GM18505 (cell line): ENCODE data around the gene OR2W1.

Experiments
- ATAC-seq: cut with Tn5 transposase; IDR thresholded peaks from one replicate; pipeline ENCODE4 v1.9.1; 2021; ENCODE audit not compliant: unreplicated experiment
- POLR2A ChIP-seq: IDR thresholded peaks from 4 replicates; pipeline ENCODE4 v1.6.1; 2011; ENCODE audit warnings: borderline replicate concordance; ENCODE audit not compliant: insufficient read depth, insufficient read length; ENCODE audit errors: extremely low read depth

The OR2W1 gene

DNA sequence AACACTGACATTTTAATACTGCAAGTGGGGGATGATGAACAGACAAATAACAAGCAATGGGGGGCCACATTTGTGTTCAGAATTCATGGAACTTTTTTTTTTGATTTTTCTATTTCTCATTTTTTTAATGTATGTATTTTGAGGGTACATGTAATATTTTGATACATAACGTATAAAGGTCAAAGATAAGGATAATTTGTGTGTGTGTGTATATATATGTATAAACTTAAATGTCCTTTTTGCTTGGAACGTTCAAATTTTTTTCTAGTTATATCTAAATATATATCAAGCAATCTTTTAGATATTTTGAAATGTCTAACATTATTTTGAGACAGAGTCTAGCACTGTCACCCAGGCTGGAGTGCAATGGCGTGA is 27.6 kb downstream of the OR2W1 start:
- no peak for ATAC-seq
- no peak for TF ChIP-seq POLR2A

DNA sequence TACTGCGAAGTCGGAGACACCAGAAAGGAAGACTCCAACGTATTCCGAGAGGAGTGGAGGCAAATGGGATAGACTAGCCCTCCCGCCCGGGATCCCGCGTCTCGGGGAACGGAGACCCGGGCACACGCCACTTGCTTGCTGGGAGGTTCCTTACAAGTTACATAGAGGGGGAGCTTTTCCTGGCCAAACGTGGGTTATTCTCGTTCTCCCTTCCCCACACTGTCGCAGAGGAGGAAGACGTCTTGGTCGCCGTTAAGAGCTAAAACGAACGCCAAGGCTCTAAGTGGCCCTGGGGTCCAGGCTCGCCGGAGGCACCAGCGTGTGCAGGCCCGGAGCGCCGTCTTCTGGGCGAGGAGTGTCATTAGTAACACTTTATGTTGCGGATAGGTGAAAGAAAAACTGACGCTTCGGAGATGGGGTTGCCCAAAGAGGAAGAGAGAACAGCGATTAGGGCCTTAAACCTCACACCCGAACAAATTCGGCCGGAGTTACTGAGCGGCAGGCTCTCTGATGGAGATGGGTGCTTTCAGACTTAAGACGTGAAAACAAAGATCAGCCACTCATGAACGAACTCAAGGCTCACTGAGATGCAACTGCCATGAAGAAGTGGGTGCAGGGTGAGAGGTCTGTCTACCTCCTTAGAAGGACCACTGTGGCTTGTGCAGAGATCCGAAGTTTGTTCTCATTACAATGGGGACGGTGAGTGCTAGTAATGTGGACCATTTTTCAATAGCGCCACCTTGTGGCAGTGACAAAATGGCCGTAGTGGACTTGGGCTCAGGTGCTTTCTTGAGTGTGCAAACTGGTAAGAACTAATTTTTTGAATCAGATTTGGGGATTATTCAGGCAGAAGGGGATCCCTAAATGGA is 28.2 kb downstream of the OR2W1 start:
- TF ChIP-seq POLR2A = no peak
- ATAC-seq = peak; percentile 66

DNA sequence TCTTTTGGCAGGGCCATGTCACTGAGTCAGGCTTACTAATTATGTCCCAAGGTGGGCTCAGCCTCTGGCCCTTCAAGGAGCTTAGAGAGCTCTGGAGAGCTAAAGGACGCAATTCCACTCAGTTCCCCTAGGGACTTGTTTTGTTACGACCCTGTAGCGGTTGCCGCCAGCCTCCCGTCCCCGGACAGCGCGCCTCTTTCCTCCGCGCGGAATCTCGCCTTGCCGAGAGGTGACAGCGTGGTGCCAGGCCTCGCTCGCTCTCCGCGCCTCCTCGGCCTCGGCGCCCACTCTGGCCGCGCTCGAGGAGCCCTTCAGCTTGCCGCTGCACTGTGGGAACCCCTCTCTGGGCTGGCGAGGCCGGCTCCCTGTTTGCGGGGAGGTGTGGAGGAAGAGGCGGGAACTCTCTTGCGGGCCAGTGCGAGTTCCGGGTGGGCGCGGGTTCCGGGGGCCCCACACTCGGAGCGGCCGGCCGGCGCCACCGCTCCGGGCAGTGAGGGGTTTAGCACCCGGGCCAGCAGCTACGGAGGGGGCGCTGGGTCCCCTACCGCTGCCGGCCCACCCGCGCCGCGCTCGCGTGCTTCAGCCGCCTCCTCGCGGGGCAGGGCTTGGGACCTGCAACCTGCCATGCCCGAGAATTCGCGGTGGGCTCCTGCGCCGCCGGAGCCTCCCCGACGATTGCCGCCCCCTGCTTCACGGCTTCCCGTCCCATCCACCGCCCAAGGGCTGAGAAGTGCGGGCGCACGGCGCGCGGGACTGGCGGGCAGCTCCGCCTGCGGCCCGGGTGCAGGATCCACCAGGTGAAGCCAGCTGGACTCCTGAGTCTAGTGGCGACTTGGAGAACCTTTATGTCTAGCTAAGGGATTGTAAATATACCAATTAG is 30.0 kb downstream of the OR2W1 start:
- TF ChIP-seq POLR2A = no peak
- no peak for ATAC-seq

DNA sequence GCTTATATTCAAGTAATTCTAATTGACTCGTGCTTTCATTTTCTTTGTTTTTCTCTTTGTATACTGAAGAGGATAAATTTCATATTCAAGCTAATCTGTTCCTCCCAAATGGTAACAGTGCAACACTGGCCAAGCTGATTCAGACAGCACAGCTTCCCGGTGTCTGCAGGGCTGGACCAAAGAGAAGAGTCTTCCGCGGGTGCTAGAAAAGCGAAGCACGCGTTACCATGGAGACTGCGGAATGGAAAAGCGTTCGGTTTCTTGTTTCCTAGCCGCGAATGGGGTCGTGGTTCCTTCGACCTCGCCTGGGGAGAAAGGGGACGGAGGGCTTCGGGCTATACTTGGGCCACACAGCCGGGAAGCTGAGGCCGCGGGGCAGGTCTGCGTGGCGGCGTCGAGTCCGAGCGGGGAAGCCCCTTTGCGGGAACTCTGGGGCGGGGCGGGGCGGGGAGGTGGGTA is 33.7 kb downstream of the OR2W1 start:
- no peak for TF ChIP-seq POLR2A
- no peak for ATAC-seq

DNA sequence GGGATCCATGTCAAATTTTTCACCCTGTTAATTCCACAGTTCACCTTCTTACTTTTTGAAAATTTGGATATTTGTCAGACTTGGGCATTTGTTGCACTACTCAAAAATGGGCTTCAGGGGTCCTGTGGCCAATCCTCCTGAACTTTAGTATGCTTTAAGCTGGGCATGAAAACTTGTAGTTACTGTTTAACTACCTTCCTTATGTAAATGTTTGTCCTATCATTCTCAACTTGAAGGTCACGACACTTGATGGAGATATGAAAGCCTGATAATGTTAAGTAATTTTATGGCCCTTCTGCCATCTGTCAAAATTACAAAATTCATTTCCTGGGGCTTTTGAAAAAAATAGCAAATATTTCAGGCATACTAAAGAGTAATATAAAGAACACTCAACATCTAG is 35.6 kb downstream of the OR2W1 start:
- ATAC-seq = no peak

DNA sequence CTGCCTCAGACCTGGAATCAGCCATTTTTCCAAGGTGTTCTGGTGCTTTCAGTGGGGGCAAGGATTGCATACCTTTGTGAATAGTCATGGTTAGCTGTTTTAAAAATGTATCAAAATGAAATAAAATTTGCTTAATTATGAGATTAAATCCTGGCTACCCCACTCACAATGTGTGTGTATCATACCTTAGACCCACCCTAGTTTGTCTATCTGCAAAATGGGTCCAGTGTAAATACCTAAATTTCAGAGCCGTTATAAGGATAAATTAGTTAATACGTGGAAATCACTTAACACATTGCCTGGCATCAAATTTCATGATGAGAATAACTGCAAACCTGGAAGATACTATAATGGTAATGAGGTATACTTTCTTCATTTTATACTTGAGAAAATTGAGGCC is 36.9 kb downstream of the OR2W1 start:
- TF ChIP-seq POLR2A = no peak
- ATAC-seq = no peak

More for the DNA sequence above, 35.6 kb downstream of the OR2W1 start:
- no peak for TF ChIP-seq POLR2A

DNA sequence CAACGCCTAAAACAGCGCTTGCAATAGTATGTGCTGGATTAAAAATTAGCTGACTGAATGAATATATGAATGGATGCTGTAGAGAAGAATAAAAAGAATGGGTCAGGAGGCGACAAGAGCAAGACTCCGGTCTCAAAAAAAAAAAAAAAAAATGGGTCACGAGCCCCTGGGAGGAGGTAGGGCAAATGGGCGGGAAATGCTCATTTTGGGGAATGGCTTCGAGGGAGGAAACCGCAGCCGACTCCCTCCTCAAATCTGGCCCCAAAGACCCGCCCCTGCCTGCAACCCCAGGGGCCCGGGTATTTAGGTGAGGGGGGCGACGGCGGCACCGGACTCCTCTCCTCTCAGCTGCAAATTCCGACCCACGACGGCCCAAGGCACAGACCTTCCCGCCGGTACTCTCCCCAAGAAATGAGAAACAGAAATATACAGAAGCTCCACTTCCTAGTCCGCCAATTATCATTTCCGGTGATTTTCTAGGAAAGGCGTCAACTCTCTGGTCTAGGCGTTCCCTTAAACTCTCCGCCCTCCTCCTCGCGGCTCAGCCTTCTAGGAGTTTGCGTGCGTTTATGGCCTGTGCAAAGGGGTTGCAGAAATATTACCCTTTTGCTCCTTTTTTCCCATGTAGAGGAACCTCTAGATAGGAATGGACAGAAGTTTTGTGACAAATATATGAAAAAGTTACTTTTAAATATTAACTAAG is 39.6 kb downstream of the OR2W1 start, which contains the start of gene ZNF311:
ZNF311 (minus strand) TSS at position 133 of the 703 bp plus-strand sequence. CDS start 1,361 bp downstream, outside the sequence.
- no peak for TF ChIP-seq POLR2A
- ATAC-seq = no peak

DNA sequence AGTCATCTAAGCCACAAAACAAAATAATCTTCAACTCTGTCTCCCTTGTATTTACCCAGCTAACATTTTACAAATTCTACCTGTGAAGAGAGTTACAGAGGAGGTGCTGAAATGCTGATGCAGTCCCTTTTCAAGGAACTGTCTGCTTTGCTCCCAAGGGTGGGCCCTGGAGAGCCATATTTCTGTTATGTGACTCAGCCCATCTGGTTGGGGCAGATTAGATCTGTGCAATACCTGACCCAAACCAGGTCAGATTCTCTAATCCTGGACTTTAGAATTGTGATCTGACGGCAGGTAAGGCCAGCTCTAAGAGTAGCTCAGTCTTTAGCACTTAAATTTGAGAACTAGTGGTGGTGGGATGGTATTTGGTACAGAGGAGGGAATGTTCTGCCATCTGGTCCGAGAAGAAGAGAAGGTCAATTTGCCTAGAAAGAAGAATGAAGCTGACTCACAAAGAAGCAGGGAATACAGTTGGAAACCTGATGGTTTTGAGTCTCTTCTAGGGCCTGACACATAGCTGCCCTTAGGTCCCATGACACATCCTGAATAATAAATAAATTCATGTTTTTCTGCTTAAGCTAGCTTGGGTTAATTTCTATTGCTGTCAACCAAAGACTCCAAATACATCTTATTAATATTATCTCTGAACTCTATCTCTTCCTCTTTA is 48.0 kb downstream of the OR2W1 start:
- TF ChIP-seq POLR2A = no peak
- no peak for ATAC-seq

DNA sequence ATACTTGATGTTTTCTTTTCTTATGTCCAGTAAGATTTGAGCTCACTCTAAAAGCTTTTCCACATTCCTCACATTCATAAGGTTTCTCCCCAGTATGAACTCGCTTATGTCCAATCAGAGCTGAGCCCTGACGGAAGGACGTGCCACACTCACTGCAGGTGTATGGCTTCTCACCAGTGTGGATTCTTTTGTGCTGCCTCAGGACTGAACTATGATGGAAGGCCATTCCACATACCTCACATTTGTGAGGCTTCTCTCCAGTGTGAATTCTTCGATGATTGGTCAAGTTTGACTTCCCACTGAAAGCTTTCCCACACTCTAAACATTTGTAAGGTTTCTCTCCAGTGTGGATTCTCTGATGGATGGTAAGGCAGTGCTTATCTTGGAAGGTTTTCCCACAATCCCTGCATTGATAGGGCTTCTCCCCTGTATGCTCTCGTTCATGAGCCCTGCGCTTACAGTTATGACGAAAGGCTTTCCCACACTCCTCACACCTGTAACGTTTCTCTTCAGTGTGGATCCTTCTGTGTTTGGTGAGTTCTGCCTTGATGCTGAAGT is 49.8 kb downstream of the OR2W1 start:
- ATAC-seq = no peak

More for the DNA sequence above, 49.8 kb downstream of the OR2W1 start:
- no peak for TF ChIP-seq POLR2A
